GM12874 (cell line): ENCODE data around the gene VKORC1L1.

Experiments used
- TF ChIP-seq, protein P1 (sequence below): IDR thresholded peaks from 2 replicates; pipeline ENCODE4 v1.5.1; 2011; ENCODE audit warnings: low read depth, mild to moderate bottlenecking, control low read depth, low read length, moderate library complexity; ENCODE audit not compliant: insufficient read depth

Gene VKORC1L1

DNA sequence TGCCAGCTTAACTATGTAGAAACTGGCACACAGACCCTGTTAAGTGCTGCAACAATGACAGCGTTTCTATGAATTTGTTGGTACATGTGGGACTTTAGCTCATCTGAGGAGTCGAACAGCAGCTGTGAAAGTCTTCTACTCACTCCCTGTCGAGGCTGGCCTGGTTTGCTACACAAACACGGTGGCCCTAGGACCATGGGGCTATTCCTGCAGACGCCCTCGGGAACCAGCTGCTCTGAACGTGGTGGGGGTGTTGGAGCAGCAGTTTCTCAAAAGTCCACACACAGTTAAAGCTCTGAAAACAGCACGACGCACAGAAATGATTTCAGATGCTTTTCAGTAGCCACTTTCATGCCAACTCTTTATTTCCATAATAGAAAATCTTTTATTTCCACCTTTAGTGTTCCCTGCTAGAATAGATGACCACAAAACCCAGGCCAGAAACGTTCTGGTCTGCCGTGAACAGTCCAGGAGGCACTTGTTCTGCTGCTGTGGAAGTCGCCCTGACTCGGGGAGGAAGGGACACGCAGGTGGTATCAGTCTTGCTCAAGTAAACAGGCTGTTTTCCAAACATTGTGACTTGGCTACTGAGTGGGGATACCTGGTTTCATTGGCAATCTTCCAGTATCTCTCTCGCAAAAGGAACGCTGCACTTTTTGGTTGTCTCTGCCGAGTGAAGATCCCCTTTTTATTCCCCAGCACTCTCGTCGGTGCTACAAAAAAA, 87.6 kb downstream of the VKORC1L1 start:
- TF ChIP-seq, protein P1, sequence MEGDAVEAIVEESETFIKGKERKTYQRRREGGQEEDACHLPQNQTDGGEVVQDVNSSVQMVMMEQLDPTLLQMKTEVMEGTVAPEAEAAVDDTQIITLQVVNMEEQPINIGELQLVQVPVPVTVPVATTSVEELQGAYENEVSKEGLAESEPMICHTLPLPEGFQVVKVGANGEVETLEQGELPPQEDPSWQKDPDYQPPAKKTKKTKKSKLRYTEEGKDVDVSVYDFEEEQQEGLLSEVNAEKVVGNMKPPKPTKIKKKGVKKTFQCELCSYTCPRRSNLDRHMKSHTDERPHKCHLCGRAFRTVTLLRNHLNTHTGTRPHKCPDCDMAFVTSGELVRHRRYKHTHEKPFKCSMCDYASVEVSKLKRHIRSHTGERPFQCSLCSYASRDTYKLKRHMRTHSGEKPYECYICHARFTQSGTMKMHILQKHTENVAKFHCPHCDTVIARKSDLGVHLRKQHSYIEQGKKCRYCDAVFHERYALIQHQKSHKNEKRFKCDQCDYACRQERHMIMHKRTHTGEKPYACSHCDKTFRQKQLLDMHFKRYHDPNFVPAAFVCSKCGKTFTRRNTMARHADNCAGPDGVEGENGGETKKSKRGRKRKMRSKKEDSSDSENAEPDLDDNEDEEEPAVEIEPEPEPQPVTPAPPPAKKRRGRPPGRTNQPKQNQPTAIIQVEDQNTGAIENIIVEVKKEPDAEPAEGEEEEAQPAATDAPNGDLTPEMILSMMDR = no peak

DNA sequence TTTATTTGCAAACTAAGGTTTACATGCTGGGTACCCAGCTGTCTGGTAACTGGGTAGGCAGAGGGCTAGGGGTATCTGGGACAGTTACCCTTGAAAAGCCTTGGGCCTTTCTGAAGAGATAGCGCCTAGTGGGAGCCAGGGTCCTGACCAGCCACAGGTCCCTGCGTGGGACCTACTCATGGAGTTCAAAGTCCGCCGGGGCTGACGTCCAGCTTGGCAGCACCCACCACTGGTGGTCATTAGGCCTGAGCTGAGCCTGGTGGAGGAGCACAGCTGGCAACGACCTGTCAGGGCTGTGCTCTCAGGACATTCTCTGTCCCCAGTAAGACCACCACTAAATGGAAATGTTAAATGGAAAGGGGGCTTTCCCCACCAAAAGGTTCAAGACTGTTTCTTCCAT, 89.2 kb downstream of the VKORC1L1 start:
- TF ChIP-seq, protein P1 = no peak

DNA sequence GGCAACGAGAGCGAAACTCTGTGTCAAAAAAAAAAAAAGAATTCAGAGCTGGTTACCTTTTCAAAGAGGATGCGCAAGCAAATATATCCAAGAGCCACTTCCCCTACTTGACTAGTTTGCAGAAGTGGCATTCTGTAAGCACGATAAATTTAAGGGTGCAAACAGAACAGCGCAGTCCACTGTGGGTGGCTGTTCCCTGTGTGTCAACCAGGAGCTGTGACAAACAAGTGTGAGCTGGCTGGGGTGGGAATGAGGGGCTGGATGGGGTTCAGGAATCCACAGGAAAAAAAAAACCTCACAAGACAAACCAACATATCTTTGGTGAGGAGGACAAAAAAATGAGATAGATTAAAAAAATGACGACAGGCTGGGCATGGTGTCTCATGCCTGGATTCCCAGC, 93.3 kb downstream of the VKORC1L1 start:
- TF ChIP-seq, protein P1 = no peak

DNA sequence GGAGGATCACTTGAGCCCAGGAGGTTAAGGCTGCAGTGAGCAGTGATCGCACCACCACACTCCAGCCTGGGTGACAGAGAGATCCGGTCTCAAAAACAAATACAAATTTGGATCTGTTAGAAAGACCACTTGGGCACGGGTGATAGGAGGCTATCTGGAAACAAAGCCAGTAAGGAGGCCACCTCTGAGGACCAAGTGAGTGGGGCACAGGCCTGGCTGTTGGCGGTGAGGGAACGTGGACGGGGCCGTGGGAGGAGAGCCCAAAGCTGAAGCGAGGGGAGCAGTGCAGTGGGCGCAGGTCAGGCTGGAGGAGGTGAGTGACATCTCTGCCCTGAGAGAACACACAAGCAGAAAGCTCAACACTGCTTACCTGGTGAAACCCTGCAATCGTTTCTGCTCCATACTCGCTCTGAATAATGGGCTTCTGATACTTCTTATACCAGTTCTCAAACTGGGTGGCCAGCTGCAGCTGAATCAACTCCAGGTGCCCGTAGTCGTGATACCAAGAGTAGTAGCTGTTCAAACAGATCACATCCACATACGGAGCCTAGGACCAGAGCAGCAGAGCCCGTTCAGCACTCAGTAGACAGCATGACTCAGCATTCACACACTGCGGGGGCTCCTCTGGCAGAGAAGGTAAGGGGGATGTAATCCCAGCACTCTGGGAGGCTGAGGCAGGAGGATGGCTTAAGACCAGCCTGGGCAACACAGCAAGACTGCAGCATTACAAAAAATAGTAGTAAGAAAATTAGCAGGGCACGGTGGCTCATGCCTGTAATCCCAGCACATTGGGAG, 94.7 kb downstream of the VKORC1L1 start:
- TF ChIP-seq, protein P1 = no peak

DNA sequence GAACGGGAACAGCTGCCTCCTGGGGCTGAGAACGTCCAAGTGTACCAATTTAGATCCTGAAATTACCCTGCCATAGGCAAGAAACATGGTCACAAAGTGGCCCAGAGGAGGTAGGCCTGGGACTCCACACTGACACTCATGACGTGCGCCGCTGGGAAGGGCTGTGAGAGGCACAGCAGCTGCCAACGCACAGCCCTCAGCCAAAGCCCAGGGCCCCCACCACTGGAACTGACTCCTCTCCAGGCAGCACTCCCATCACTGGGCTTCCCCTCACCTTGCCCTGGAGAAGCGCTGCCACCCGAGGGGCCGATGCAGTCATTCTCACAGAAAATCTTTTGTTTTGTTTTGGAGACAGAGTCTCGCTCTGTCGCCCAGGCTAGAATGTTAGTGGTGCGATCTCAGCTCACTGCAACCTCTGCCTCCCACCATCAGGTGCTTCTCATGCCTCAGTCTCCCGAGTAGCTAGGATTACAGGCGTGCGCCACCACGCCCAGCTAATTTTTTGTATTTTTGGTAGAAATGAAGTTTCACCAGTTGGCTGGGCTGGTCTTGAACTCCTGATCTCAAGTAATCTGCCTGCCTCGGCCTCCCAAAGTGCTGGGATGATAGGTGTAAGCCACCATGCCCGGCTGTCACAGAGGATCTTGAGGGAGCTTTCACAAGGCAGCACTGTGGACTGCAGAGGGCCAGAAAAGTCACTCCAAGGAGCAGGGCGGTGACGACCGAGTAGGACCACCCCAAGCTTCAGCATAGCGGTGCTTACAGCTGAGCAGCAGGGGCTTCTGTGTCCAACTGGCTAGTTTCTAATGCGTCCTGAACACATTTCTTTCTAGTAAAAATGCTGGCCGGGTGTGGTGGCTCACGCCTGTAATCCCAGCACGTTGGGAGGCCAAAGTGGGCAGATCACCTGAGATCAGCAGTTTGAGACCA, 95.6 kb downstream of the VKORC1L1 start:
- TF ChIP-seq, protein P1 = no peak

DNA sequence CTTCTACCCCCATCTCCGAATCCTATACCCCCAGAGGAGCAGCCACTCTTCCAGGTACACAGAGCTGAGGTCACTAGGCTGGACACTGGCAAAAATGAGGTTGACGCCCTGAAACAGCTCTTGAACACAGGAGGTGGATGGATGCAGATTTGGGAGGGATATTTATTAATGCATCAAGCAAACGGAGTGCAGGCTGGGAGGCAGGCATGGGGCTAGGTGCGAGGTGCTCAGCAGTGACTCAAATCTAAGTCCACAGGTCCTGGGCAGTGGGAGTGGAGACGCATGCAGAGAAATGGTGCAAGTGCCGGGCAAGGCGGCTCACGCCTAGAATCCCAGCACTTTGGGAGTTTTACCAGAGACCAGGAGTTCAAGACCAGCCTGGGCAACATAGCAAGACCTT, 98.1 kb downstream of the VKORC1L1 start:
- TF ChIP-seq, protein P1 = no peak

DNA sequence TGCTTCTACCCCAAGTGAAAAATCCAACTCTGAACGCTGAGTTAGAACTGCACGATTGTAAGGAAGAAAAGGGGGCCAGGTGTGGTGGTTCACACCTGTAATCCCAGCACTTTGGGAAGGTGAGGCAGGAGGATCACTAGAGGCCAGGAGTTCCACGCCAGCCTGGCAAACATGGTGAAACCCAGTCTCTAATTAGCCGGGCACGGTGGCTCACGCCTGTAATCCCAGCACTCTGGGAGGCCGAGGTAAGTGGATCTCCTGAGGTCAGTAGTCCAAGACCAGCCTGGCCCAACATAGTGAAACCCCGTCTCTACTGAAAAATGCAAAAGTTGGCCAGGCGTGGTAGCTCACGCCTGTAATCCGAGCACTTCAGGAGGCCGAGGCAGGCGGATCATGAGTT, 100.1 kb downstream of the VKORC1L1 start:
- TF ChIP-seq, protein P1 = no peak
